GM21390 (cell line): ENCODE measurements around the gene TSPAN5.
A peak's percentile ranks its signal among the peaks of the same experiment; 100 is the strongest.
"Not testable (repeated sequence)": the region's sequence is repeated elsewhere in the genome, so short reads cannot be mapped to it uniquely, and the experiment has no call there.

Experiments
- ATAC-seq: cut with Tn5 transposase; IDR thresholded peaks from one replicate; pipeline ENCODE4 v1.9.1; 2021; ENCODE audit not compliant: unreplicated experiment

Gene TSPAN5

DNA sequence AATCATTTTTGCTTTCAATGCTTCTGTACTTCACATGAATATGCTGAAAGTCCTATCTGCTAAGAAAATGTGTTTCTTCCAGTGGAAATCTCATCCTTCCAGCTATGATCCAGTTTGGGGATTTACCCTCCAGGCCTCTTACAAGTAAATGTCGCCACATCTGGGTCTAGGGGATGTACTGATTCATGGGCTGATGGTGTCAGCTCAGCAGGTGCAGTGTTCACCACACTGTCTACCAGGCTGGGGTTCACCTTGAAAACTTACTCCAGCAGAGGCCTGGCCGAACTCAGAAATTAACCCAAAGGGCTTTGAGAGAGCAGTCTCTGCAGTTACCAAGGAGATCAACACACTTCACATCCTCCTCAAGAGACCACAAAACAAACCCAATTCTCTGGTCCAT is 154.3 kb downstream of the TSPAN5 start:
- no peak for ATAC-seq

GRCh38 chr4:98503676-98504075 is 154.7 kb downstream of the TSPAN5 start:
- ATAC-seq, result no peak

DNA sequence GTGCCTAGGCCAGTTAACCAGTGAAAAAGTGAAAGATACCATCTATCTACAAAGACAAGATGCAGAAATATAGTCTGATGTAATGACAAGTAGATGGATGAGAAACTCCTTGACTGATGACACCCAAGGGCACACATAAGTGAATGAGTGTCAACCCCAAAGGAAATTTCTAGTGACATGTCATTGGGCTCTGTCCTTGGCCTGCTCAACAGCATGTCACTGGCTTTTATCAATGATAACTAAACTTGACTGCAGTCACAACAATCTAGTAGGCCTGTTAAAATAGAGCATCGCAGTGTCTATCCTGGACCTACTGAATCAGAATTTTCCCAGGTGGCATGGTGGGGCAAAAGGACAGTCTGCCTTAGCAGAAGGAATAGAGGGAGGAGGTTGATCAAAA is 155.8 kb downstream of the TSPAN5 start:
- ATAC-seq, result no peak

DNA sequence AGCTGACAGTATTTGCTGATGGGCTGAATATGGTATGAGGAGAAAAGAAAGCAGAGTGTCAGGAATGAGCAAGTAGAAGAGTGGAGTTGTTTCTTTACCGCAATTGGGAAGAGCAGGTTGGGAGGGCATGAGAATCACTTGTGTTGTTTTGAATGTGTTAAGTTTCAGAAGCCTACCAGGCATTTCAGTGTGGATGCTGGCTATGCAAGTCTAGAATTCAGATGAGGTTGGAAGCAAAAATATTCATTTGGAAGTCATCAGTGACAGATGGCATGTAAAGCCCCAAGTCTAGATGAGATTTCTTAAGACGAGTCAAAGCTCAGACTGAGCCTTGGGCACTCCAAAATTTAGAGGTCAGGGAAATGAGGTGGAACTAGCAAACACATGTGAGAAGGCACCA is 156.4 kb downstream of the TSPAN5 start:
- ATAC-seq, result no peak

DNA sequence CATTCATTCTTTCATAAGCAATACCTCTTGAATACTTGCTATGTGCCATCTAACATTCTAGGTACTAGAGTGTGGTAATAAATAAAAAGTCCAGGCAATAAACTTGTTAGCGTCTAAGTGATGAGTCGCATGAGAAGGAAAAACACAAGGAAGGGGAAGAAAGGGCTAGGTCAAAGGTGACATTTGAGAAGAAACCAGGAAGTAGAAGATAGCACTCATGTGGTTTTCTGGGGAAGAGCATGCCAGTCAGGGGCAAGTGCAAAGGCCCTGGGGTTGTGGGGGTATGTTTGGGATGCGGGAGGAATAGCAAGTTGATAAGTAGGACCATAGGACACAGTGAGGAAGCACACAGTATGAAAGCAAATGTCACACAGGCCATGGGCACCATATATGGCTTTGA is 157.0 kb downstream of the TSPAN5 start:
- ATAC-seq, result no peak

GRCh38 chr4:98498774-98499173 is 159.6 kb downstream of the TSPAN5 start:
- ATAC-seq, result no peak

- no peak for ATAC-seq
These were observed 162.1 kb downstream of the TSPAN5 start for GRCh38 chr4:98496152-98496845.

DNA sequence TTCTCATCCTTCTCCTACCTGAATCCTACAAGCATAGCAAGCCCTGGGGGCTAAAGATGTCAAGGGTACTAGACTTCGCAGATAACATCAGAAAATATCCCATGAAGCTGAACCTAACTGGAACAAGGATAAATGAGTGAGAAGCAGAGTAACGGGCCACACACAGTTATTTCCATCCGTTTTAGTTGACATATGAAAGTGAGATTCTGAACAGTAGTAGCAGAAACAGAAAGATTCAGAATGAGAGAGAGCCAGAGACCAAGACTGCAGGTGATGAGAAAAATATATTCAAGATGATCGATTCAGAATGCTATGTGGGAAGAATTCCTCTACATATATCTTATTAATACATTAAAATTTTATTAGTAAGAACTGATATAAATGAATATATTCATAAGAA is 165.1 kb downstream of the TSPAN5 start:
- ATAC-seq, result peak; percentile 93

GRCh38 chr4:98491899-98492559 is 166.4 kb downstream of the TSPAN5 start:
- ATAC-seq, result no peak

DNA sequence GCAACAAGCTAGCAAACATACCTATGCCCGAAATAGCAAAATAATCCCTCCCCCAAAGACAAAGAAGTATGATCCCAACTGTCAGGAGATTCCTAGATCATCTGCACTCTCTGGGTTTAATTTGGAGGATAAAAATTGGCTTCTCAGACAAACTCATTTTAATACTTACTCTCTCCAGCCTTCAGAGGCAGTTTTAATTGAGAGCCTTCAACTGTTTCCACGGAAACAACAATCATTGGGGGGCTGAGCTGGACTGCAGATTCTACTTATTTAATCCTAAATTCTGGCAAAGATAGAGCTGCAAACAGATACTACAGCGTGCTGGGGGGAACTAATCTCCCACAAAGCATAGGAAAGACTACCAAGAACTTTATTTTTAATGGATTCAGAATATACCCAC is 168.2 kb downstream of the TSPAN5 start:
- no peak for ATAC-seq

DNA sequence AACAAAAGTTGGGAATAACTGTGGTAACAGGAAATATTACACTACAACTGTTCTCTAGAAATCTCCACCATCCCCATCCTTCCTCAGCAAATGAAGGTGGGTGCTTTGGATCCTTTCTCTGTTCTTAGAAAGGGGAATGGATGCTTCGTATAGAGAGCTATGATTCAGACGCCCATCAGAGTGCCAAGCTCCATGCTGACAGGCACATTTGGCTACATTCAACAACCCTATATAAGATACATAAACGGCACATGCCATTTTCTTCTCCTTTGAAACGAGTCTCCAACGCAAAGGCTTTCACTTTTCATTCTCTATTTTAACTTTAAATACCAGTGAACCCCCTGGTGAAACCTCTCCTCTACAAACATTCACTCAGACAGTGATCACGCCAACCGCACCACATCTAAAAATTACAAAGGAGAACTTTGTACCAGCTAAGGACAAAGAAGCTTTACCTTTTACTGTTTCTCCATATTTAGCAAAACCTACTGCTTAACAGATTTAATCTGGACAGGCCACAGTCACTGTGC is 172.5 kb downstream of the TSPAN5 start:
- ATAC-seq, result no peak

DNA sequence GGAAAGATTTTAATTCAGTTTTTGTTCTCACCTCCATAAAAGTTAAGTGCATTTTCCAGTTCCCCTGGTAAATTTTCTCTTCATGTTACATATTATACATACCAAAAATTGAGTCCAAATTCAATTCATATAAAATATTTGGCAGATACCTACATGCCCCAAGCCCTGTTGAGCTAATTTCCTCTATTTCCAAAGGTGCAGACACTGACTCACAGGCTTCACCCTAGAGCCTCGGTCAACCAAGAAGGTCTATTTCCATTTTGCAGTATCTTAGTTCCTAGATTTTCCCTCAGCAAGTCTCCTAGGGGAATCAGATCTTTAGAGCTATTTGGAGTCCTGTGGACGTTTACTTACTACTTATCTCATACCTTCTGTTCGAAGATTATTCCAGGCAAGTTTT is 174.4 kb downstream of the TSPAN5 start:
- no peak for ATAC-seq

- ATAC-seq, result peak; percentile 89
These were observed 175.3 kb downstream of the TSPAN5 start for GRCh38 chr4:98482847-98483806.

- peak; percentile 14 for ATAC-seq
These were observed 175.9 kb downstream of the TSPAN5 start for GRCh38 chr4:98482503-98482846.

- no peak for ATAC-seq
These were observed 177.2 kb downstream of the TSPAN5 start for GRCh38 chr4:98481167-98481566.

- ATAC-seq, result no peak
These were observed 177.9 kb downstream of the TSPAN5 start for GRCh38 chr4:98480535-98480934.

- not testable (repeated sequence) for ATAC-seq
These were observed 178.8 kb downstream of the TSPAN5 start for GRCh38 chr4:98479590-98479989.

DNA sequence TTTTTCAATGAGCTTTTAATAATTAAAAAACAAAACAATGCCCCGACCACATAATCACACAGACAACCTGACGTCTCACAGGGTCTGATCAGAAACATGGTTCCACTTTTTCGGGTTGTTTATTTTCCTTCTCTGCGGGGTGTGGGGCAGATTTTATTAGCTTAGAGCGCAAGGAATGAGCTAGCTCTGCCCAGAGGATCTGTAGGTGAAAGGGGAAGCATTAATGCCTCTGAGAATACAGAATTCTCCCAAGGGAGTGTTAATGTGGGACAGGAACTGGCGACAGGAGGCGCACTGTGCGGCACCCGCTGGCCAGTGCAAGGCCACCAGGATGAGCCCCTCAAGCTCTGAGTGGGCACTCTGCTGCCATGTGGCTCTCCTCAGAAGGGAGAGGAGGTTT is 181.5 kb downstream of the TSPAN5 start:
- ATAC-seq, result no peak

DNA sequence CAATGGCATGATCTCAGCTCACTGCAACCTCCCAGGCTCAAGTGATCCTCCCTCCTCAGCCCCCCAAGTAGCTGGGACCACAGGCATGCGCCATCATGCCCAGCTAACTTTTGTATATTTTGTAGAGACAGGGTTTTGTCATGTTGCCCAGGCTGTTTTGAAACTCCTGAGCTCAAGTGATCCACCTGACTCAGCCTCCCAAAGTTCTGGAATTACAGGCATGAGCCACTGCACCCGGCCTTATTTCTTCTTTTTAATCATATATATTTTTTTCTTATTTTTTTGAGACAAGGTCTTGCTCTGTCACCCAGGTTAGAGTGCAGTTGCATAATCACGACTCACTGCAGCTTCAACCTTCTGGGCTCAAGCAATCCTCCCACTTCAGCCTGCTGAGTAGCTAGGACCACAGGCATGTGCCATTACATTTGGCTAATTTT is 184.0 kb downstream of the TSPAN5 start:
- no peak for ATAC-seq

DNA sequence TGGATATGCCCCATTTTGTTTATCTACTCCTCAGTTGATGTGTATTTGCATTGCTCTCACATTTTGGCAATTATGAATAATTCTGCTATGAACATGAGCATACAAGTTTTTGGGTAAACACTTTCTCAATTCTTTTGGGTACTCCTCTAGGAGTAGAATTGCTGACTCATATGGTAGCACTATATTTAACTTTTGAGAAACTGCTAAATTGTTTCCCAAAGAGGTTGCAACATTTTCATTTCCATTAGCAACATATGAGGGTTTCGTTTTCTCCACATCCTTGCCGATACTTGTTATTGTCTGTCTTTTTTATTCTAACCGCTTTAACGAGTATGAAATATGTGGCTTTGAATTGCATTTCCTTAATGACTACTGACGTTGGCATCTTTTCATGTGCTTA is 185.4 kb downstream of the TSPAN5 start:
- ATAC-seq, result no peak

DNA sequence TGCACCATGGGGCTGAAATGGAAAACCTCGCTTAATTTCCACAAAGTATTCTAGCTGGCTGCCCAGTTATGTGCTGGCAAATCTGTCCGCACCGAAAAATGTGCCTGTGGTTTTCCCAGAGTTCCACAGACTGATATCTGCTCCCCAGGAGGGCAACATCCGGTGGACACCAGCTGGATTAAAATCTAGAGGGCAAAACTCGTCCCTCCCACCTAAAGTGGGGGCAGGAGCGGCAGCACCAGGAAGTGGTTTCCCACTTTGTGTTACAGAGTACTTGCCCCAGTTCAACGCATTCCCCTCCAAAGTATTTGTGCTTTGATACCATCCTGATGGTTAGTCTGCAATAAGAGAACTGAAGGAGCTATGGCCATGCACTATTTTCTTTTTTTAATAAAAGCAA is 187.6 kb downstream of the TSPAN5 start:
- ATAC-seq, result no peak

GRCh38 chr4:98470366-98470765 is 188.0 kb downstream of the TSPAN5 start:
- ATAC-seq, result no peak
